NB4 (cell line): ENCODE measurements around the gene KRTAP4-1.
"Not testable (repeated sequence)": the region's sequence is repeated elsewhere in the genome, so short reads cannot be mapped to it uniquely, and the experiment has no call there.

Experiments used
- DNase-seq: peaks from one replicate; pipeline ENCODE4 v3.0.0; 2010; ENCODE audit warnings: low read depth
- H3K4me3 ChIP-seq: one replicate; pipeline ENCODE4 v1.5.1; 2011; ENCODE audit warnings: mild to moderate bottlenecking, low read depth, low read length, moderate library complexity
- MYC ChIP-seq: IDR thresholded peaks from 2 replicates; pipeline ENCODE4 v1.6.1; 2011; ENCODE audit warnings: low read depth, low read length
- POLR2A ChIP-seq: IDR thresholded peaks from 2 replicates; pipeline ENCODE4 v1.6.1; 2011; ENCODE audit warnings: mild to moderate bottlenecking; ENCODE audit not compliant: insufficient read length; ENCODE audit errors: extremely low read depth
- TF ChIP-seq, protein P1 (sequence below): IDR thresholded peaks from one replicate; pipeline ENCODE4 v1.5.1; 2012; ENCODE audit warnings: low read depth, low read length
- TF ChIP-seq, protein P2 (sequence below): IDR thresholded peaks from 2 replicates; pipeline ENCODE4 v1.6.1; 2011; ENCODE audit warnings: low read depth, low read length

KRTAP4-1 gene

DNA sequence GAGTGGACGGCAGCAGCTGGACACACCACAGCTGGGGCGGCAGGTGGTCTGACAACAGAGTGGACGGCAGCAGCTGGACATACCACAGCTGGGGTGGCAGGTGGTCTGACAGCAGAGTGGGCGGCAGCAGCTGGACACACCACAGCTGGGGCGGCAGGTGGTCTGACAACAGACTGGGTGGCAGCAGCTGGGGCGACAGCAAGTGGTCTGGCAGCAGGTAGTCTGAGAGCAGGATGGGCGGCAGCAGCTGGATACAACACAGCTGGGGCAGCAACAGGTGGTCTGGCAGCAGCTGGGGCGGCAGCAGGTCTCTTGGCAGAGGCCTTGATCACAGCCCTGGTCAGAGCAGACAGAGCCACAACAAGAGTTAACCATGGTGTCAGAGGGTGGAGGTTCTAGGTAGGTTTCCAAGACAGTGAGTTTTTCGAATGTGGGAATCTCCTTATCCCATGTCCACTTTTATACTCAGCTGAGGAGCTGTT is at the start of gene KRTAP4-1:
Gene KRTAP4-1 (minus strand): TSS at position 432 of the 482 bp plus-strand sequence. CDS start 57 bp downstream, at position 375.
- no peak for DNase-seq
- H3K4me3 ChIP-seq = no peak within 1 kb of the TSS
- TF ChIP-seq POLR2A (no peak), MYC (no peak)
- TF ChIP-seq, protein P1, sequence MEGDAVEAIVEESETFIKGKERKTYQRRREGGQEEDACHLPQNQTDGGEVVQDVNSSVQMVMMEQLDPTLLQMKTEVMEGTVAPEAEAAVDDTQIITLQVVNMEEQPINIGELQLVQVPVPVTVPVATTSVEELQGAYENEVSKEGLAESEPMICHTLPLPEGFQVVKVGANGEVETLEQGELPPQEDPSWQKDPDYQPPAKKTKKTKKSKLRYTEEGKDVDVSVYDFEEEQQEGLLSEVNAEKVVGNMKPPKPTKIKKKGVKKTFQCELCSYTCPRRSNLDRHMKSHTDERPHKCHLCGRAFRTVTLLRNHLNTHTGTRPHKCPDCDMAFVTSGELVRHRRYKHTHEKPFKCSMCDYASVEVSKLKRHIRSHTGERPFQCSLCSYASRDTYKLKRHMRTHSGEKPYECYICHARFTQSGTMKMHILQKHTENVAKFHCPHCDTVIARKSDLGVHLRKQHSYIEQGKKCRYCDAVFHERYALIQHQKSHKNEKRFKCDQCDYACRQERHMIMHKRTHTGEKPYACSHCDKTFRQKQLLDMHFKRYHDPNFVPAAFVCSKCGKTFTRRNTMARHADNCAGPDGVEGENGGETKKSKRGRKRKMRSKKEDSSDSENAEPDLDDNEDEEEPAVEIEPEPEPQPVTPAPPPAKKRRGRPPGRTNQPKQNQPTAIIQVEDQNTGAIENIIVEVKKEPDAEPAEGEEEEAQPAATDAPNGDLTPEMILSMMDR = no peak
- TF ChIP-seq, protein P2, sequence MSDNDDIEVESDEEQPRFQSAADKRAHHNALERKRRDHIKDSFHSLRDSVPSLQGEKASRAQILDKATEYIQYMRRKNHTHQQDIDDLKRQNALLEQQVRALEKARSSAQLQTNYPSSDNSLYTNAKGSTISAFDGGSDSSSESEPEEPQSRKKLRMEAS = no peak

DNA sequence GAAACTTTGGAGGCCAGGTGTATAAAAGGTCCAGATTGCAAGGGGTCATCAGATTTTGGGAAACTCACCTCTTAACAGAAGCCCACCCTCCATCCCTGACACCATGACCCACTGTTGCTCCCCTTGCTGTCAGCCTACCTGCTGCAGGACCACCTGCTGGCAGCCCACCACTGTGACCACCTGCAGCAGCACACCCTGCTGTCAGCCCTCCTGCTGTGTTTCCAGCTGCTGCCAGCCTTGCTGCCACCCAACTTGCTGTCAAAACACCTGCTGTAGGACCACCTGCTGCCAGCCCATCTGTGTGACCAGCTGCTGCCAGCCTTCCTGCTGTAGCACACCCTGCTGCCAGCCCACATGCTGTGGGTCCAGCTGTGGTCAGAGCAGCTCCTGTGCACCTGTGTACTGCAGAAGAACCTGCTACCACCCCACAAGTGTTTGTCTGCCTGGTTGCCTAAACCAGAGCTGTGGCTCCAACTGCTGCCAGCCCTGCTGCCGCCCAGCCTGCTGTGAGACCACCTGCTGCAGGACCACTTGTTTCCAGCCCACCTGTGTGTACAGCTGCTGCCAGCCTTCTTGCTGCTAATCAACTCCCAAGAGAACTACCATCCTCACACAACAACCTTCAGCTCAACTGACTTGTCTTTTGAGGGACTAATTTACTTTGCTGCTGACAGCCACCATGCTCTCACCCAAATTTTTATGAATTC is 47.8 kb upstream of the KRTAP4-1 start, which contains the start of gene KRTAP9-3:
Gene KRTAP9-3 (plus strand): TSS at position 51 of the 707 bp plus-strand sequence. CDS start 53 bp downstream, at position 104.
- not testable (repeated sequence) for DNase-seq, H3K4me3 ChIP-seq

DNA sequence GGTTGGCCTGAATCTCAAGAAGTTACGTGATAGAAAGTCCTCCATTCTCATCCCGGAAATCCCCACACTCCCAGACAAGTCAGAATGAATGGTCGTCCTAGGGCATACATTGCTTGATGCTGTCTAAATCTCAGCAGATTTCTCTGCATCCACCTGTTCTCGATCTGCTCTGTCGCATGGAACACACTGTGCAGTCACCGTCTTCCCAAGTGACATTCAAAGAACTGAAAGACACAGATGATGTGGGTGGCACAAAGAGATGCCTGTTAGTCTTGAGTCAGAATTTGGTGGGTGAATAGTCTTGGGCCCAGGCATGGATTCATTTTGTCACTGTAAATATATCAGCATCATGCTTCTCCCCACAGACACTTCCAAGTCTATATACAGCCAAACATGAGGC is 47.0 kb upstream of the KRTAP4-1 start:
- TF ChIP-seq POLR2A (no peak), MYC (no peak)
- TF ChIP-seq, protein P2 = no peak
- TF ChIP-seq, protein P1 = no peak
- DNase-seq = no peak
- no peak overlapping the region for H3K4me3 ChIP-seq

DNA sequence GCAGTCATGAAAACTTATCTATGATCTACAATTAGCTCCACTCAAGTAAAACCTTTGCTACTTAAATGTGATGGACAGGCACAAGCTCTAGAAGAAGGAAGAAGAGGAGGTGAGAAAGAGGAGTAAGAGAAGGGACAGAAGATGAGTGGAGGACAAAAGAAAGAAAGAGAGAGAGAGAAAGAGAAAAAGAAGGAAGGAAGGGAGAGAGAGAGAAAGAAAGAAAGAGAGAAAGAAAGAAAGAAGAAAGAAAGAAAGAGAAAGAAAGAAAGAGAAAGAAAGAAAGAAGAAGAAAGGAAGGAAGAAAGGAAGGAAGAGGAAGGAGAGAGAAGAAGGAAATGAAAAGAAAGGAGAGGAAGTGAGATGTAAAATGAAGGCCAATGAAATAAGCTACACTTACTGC is 45.4 kb upstream of the KRTAP4-1 start:
- DNase-seq = no peak
- no peak for TF ChIP-seq POLR2A
- TF ChIP-seq, protein P2 = no peak
- TF ChIP-seq, protein P1 = no peak
- no peak for TF ChIP-seq MYC
- no peak overlapping the region for H3K4me3 ChIP-seq

DNA sequence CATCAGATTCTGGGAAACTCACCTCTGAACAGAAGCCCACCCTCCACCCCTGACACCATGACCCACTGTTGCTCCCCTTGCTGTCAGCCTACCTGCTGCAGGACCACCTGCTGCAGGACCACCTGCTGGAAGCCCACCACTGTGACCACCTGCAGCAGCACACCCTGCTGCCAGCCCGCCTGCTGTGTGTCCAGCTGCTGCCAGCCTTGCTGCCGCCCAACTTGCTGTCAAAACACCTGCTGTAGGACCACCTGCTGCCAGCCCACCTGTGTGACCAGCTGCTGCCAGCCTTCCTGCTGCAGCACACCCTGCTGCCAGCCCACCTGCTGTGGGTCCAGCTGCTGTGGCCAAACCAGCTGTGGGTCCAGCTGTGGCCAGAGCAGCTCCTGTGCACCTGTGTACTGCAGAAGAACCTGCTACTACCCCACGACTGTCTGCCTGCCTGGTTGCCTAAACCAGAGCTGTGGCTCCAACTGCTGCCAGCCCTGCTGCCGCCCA is 41.9 kb upstream of the KRTAP4-1 start, which contains the start of gene KRTAP9-2:
Gene KRTAP9-2 (plus strand): TSS at position 51 of the 498 bp plus-strand sequence. CDS start 7 bp downstream, at position 58.
- not testable (repeated sequence) for DNase-seq

DNA sequence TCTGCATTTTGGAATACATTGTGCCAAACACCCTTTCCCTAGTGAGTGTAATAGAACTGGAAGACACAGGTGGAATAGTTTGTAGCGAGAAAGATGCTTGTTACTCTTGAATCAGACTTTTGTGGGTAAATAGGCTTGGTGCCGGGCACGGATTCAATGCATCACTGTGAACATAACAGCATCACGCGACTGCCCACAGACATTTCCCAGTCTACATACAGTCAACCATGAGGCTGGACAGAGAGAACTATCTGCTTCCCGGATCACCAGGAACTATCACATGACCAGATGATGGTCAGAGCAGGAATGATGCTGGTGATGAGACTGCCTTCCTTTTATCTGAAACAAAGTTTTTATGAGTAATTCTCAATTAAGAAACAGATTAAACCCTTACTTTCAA is 41.3 kb upstream of the KRTAP4-1 start:
- no peak for DNase-seq
- TF ChIP-seq, protein P2 = no peak
- TF ChIP-seq POLR2A = no peak
- TF ChIP-seq, protein P1 = no peak
- no peak for TF ChIP-seq MYC
- no peak overlapping the region for H3K4me3 ChIP-seq

More for the DNA sequence above, 41.9 kb upstream of the KRTAP4-1 start, which contains the start of gene KRTAP9-2:
- not testable (repeated sequence) for H3K4me3 ChIP-seq

DNA sequence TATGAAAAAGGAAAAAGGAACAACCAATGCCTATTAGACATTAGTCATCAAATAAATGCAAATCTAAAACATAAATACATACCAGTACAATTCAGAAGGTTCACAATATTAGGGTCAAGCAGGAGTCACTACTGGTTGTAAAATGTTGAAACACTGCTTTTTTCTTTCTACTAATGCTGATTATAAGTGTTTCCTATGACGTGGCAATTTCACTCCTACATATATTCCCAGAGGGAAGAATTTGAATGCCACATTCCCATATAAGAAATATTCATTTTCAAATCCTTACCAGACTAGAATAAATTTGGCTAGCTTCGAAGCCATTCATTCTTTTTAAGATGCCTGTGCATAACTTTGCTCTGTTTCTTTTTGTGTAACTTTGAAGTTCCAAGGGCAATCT is 39.1 kb upstream of the KRTAP4-1 start:
- no peak overlapping the region for H3K4me3 ChIP-seq
- TF ChIP-seq POLR2A = no peak
- TF ChIP-seq, protein P2 = no peak
- TF ChIP-seq, protein P1 = no peak
- TF ChIP-seq MYC = no peak
- no peak for DNase-seq
